A549 treated with AZD2906 at 1 μM for 4 hours (cell line): Measurements from ENCODE around the gene TMEM171. TPM values are rescaled to one million over a fixed set of nuclear protein-coding genes. Genes with fewer than 3 reads are reported as not detected.

Source experiments
- total RNA-seq: library from RNA; stranded (reverse); fragments of 200-300 nt; extraction: Qiagen RNA extraction; gene quantifications from 5 replicates; pipeline ENCODE4 v1.2.3, GENCODE V29; 2022

The TMEM171 gene
- 4.0 to 5.8 TPM (median 4.7 TPM) in 5 replicates for total RNA-seq

GRCh38 chr5:73120222-73121118 lies at the start of gene TMEM171:
Gene TMEM171, plus strand, starts transcription at chr5:73120575. Its CDS starts 2,799 bp downstream, at chr5:73123374.

GRCh38 chr5:73172951-73173350 lies 52.6 kb downstream of the TMEM171 start, which contains the start of gene TMEM174:
Gene TMEM174, plus strand, starts transcription at chr5:73173193. Its CDS starts 51 bp downstream, at chr5:73173244.

Other genes starting within 250 kb of the TMEM171 start
- gene FCHO2, start 164.5 kb upstream of the TMEM171 start, total RNA-seq = 14.2 to 16.0 TPM (median 15.4 TPM) in 5 replicates
- not detected in 5 replicates for gene TMEM174, start 52.6 kb downstream of the TMEM171 start, total RNA-seq